HepG2 (cell line): ENCODE measurements around the gene PNPLA2. TPM values are rescaled to one million over a fixed set of nuclear protein-coding genes. Genes with fewer than 3 reads are reported as not detected.

ENCODE experiments used
- AHR ChIP-seq: IDR thresholded peaks from 2 replicates; pipeline ENCODE4 v1.6.1; 2018; ENCODE audit warnings: missing genetic modification reagents, missing compliant biosample characterization
- CBFB ChIP-seq: sonication (generic); formaldehyde crosslinking; IDR thresholded peaks from 2 replicates; pipeline ENCODE4 v1.4.0; 2020; ENCODE audit warnings: missing genetic modification reagents
- CBX2 ChIP-seq, 2 experiments: fragments of 200-600 bp in 1 of 2; sonication (generic); formaldehyde crosslinking in 1 of 2; IDR thresholded peaks; 2 replicates each; pipeline versions ENCODE4 v1.7.0 to v1.8.1; 2018 to 2022; ENCODE audit warnings: low read depth in 2 of 2, low read length in 1 of 2, mild to moderate bottlenecking in 1 of 2, missing genetic modification reagents in 1 of 2
- CENPT ChIP-seq: sonication (generic); formaldehyde crosslinking; IDR thresholded peaks from 2 replicates; pipeline ENCODE4 v1.8.0; 2022; ENCODE audit warnings: low read depth, mild to moderate bottlenecking, moderate library complexity, missing genetic modification reagents
- ERF ChIP-seq: IDR thresholded peaks from 2 replicates; pipeline ENCODE4 v1.6.1; 2018; ENCODE audit warnings: missing biosample characterization, missing genetic modification reagents
- ETV5 ChIP-seq: IDR thresholded peaks from 2 replicates; pipeline ENCODE4 v1.6.1; 2018; ENCODE audit warnings: missing biosample characterization, missing genetic modification reagents, inconsistent platforms, borderline replicate concordance
- FOXC1 ChIP-seq: sonication (generic); formaldehyde crosslinking; IDR thresholded peaks from 2 replicates; pipeline ENCODE4 v1.8.0; 2022; ENCODE audit warnings: mild to moderate bottlenecking, missing genetic modification reagents, borderline replicate concordance
- FOXK2 ChIP-seq: fragments of 450-650 bp; IDR thresholded peaks from 2 replicates; pipeline ENCODE4 v1.6.1; 2016
- HINFP ChIP-seq: sonication (generic); formaldehyde crosslinking; IDR thresholded peaks from 2 replicates; pipeline ENCODE4 v1.4.0; 2020; ENCODE audit warnings: low read depth, mild to moderate bottlenecking, missing genetic modification reagents
- HNRNPUL1 ChIP-seq: fragments of 200-400 bp; formaldehyde crosslinking; IDR thresholded peaks from 2 replicates; pipeline ENCODE4 v1.6.1; 2017; ENCODE audit warnings: low read depth, mild to moderate bottlenecking, low read length, moderate library complexity
- ISL2 ChIP-seq: sonication (generic); formaldehyde crosslinking; IDR thresholded peaks from 2 replicates; pipeline ENCODE4 v1.5.0; 2020; ENCODE audit warnings: missing genetic modification reagents
- KDM4B ChIP-seq: sonication (generic); formaldehyde crosslinking; IDR thresholded peaks from 2 replicates; pipeline ENCODE4 v1.4.0; 2020; ENCODE audit warnings: missing genetic modification reagents
- MYNN ChIP-seq: sonication (generic); formaldehyde crosslinking; IDR thresholded peaks from 2 replicates; pipeline ENCODE4 v1.4.0; 2020; ENCODE audit warnings: mild to moderate bottlenecking, low read depth, missing genetic modification reagents
- NONO ChIP-seq, 2 experiments: fragments of 450-650 bp in 1 of 2; sonication (generic) in 1 of 2; formaldehyde crosslinking in 1 of 2; IDR thresholded peaks in 1 of 2; conservative IDR thresholded peaks in 1 of 2; 2 replicates each; pipeline versions ENCODE4 v1.6.1 to v1.8.0; 2017 to 2022; ENCODE audit warnings: mild to moderate bottlenecking in 1 of 2, missing genetic modification reagents in 1 of 2, moderate library complexity in 1 of 2
- PHB2 ChIP-seq: fragments of 450-650 bp; IDR thresholded peaks from 2 replicates; pipeline ENCODE4 v1.6.1; 2018; ENCODE audit not compliant: partially characterized antibody
- SP140L ChIP-seq: sonication (generic); formaldehyde crosslinking; IDR thresholded peaks from 2 replicates; pipeline ENCODE4 v1.4.0; 2020; ENCODE audit warnings: missing genetic modification reagents, borderline replicate concordance
- THAP8 ChIP-seq: sonication (generic); formaldehyde crosslinking; IDR thresholded peaks from 2 replicates; pipeline ENCODE4 v1.5.1; 2020; ENCODE audit warnings: missing genetic modification reagents, mild to moderate bottlenecking, borderline replicate concordance
- THYN1 ChIP-seq: sonication (generic); formaldehyde crosslinking; IDR thresholded peaks from 2 replicates; pipeline ENCODE4 v1.8.1; 2023; ENCODE audit warnings: low read depth, mild to moderate bottlenecking, moderate library complexity, missing genetic modification reagents, borderline replicate concordance
- TRIM22 ChIP-seq: fragments of 450-650 bp; IDR thresholded peaks from 2 replicates; pipeline ENCODE4 v1.6.1; 2017
- ZNF232 ChIP-seq: sonication (generic); formaldehyde crosslinking; IDR thresholded peaks from 2 replicates; pipeline ENCODE4 v1.4.0; 2020; ENCODE audit warnings: missing genetic modification reagents, borderline replicate concordance
- ZNF251 ChIP-seq: sonication (generic); formaldehyde crosslinking; IDR thresholded peaks from 2 replicates; pipeline ENCODE4 v1.9.0; 2021; ENCODE audit warnings: mild to moderate bottlenecking, missing genetic modification reagents
- ZNF333 ChIP-seq: sonication (generic); formaldehyde crosslinking; IDR thresholded peaks from 2 replicates; pipeline ENCODE4 v1.4.0; 2020; ENCODE audit warnings: mild to moderate bottlenecking, missing genetic modification reagents, borderline replicate concordance
- ZNF564 ChIP-seq: sonication (generic); formaldehyde crosslinking; IDR thresholded peaks from 2 replicates; pipeline ENCODE4 v1.8.1; 2023; ENCODE audit warnings: mild to moderate bottlenecking, missing genetic modification reagents
- ZNF660 ChIP-seq: sonication (generic); formaldehyde crosslinking; IDR thresholded peaks from 2 replicates; pipeline ENCODE4 v1.5.1; 2020; ENCODE audit warnings: mild to moderate bottlenecking, low read depth, missing genetic modification reagents, borderline replicate concordance
- ZNF674 ChIP-seq: sonication (generic); formaldehyde crosslinking; IDR thresholded peaks from 2 replicates; pipeline ENCODE4 v1.5.0; 2020; ENCODE audit warnings: low read depth, mild to moderate bottlenecking, missing genetic modification reagents
- ZNF746 ChIP-seq: sonication (generic); formaldehyde crosslinking; IDR thresholded peaks from 2 replicates; pipeline ENCODE4 v1.8.0; 2022; ENCODE audit warnings: mild to moderate bottlenecking, missing genetic modification reagents
- ZNF839 ChIP-seq: sonication (generic); formaldehyde crosslinking; IDR thresholded peaks from 2 replicates; pipeline ENCODE4 v1.4.0; 2020; ENCODE audit warnings: missing genetic modification reagents, mild to moderate bottlenecking, borderline replicate concordance
- polyA plus RNA-seq, 8 experiments: library from polyadenylated mRNA; depleted of rRNA in 3 of 8; stranded (reverse) in 7 of 8; unstranded in 1 of 8; fragments of >200 nt; fragmentation: Illumina TruSeq in 4 of 8; extraction: Trizol in 4 of 8; gene quantifications; 2 replicates each; pipeline versions ENCODE4 v1.2.1 to v1.2.3, GENCODE V29; 2011 to 2016; ENCODE audit warnings: low read depth in 4 of 8, missing spikeins in 1 of 8, mixed read lengths in 1 of 8; ENCODE audit not compliant: insufficient read depth in 1 of 8
- total RNA-seq, 5 experiments: library from RNA; depleted of rRNA; stranded (reverse); fragments of >200 nt; fragmentation: Illumina TruSeq; extraction: Trizol; gene quantifications; 2 replicates each; pipeline ENCODE4 v1.2.3, GENCODE V29; 2016; ENCODE audit warnings: low read depth in 1 of 5

The PNPLA2 gene
- total and polyA plus RNA-seq, 2 of the 13 experiments (the other 11 are each of a cell fraction or from before 2014, with no cell fraction given) = 10.5 to 43.2 TPM

- TF ChIP-seq ZNF674 (CRISPR knock-in tag) = no peak
- TF ChIP-seq KDM4B = no peak
- TF ChIP-seq ZNF251 = no peak
- TF ChIP-seq NONO (IDR thresholded peaks at IDR 0.05) = no peak
- TF ChIP-seq NONO (CRISPR knock-in tag; conservative IDR thresholded peaks at IDR 0.05) = no peak; the same call in 1 of the 2 replicates
- TF ChIP-seq AHR (CRISPR knock-in tag) = no peak
- TF ChIP-seq PHB2 = no peak
- TF ChIP-seq CBFB = no peak
- TF ChIP-seq ERF (CRISPR knock-in tag) = no peak
- no peak for TF ChIP-seq ZNF333
- no peak for TF ChIP-seq ZNF232 (CRISPR knock-in tag)
- TF ChIP-seq ZNF839 (CRISPR knock-in tag) = no peak
- no peak for TF ChIP-seq FOXK2
- peak; percentile 18; the same call in 1 of the 2 replicates for TF ChIP-seq ISL2 (CRISPR knock-in tag)
- no peak for TF ChIP-seq CENPT (CRISPR knock-in tag)
- TF ChIP-seq HINFP = no peak
- TF ChIP-seq ETV5 (CRISPR knock-in tag) = no peak
- TF ChIP-seq MYNN (CRISPR knock-in tag) = no peak
- TF ChIP-seq ZNF746 (CRISPR knock-in tag) = no peak; the same call in 1 of the 2 replicates
- 0 out of 2 replicates have a peak, but pooled peaks have one; percentile 27 for TF ChIP-seq ZNF564 (CRISPR knock-in tag)
- no peak for TF ChIP-seq THYN1
- TF ChIP-seq SP140L = no peak
- no peak for TF ChIP-seq THAP8
- no peak for TF ChIP-seq HNRNPUL1
- TF ChIP-seq CBX2 (IDR thresholded peaks at IDR 0.05; ENCODE audit: low read depth, low read length) = no peak
- no peak for TF ChIP-seq CBX2 (CRISPR knock-in tag; IDR thresholded peaks at IDR 0.05; ENCODE audit: low read depth)
- TF ChIP-seq ZNF660 (CRISPR knock-in tag) = no peak
- 0 out of 2 replicates have a peak, but pooled peaks have one; percentile 22 for TF ChIP-seq FOXC1 (CRISPR knock-in tag)
- no peak for TF ChIP-seq TRIM22
Observed at GRCh38 chr11:830295-831117, 11.8 kb downstream of the PNPLA2 start (continued).
